Measurements from ENCODE around the gene ARF6.

Gene ARF6

GRCh38 chr14:49895480-49895879 lies 2.6 kb downstream of the ARF6 start:
- no peak for TF ChIP-seq FOXP2 (optimal IDR thresholded peaks at IDR 0.05; ENCODE audit: borderline replicate concordance, extremely low read depth, extremely low read length, insufficient read depth)
- no peak for TF ChIP-seq TAF1 (IDR thresholded peaks at IDR 0.05; ENCODE audit: borderline replicate concordance, insufficient read depth, low read length)
- no peak for TF ChIP-seq REST (IDR thresholded peaks at IDR 0.05; ENCODE audit: insufficient read depth in 1 of 2, low read depth in 2 of 2, low read length in 2 of 2)
- no peak for TF ChIP-seq POLR2AphosphoS5 (IDR thresholded peaks at IDR 0.05; ENCODE audit: low read depth, low read length)
- TF ChIP-seq SIN3A (IDR thresholded peaks at IDR 0.05; ENCODE audit: borderline replicate concordance, insufficient read depth, low read length), result no peak

DNA sequence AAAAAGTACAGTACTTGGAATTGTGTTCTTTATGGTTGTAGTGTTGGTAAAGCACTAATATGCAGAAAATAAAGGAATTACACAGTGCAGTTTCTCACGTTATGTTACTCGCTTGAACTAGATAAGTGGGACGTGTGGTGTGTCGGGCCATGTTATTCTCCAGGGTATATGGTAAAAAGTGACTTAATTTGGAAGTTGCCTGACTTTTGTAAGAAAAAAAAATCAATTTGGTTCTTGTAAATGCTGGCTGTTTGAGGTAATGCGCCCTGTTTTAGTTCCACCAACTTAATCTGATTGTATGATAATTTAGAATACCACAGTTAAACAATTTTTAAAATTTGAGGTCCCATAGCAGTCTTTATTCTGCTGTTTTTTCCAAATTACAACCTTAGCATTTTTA lies 4.1 kb downstream of the ARF6 start:
- TF ChIP-seq POLR2AphosphoS5 (IDR thresholded peaks at IDR 0.05; ENCODE audit: low read depth, low read length) (no peak), REST (IDR thresholded peaks at IDR 0.05; ENCODE audit: insufficient read depth in 1 of 2, low read depth in 2 of 2, low read length in 2 of 2) (no peak), TAF1 (IDR thresholded peaks at IDR 0.05; ENCODE audit: borderline replicate concordance, insufficient read depth, low read length) (no peak), SIN3A (IDR thresholded peaks at IDR 0.05; ENCODE audit: borderline replicate concordance, insufficient read depth, low read length) (no peak), FOXP2 (optimal IDR thresholded peaks at IDR 0.05; ENCODE audit: borderline replicate concordance, extremely low read depth, extremely low read length, insufficient read depth) (no peak)

DNA sequence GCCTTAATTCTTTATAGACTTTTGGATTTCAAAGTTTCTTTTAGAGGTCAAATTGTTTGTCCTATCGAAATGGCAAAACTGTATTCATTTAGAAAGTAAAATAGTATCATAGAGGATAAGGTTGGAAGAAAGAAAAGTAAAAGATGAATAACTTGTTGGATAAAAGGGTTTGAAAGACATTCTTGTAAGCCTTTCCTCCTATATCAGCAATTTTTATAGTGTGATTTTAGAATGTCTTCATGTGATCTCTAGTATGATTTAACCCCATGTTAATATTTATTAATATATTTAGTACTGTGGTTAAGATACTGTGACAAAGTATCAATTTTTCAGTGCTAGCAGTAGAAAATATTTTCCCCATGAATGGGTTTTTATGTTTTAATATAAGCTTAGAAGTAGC lies 4.5 kb downstream of the ARF6 start:
- TF ChIP-seq POLR2AphosphoS5 (IDR thresholded peaks at IDR 0.05; ENCODE audit: low read depth, low read length) (no peak), SIN3A (IDR thresholded peaks at IDR 0.05; ENCODE audit: borderline replicate concordance, insufficient read depth, low read length) (no peak), TAF1 (IDR thresholded peaks at IDR 0.05; ENCODE audit: borderline replicate concordance, insufficient read depth, low read length) (no peak), REST (IDR thresholded peaks at IDR 0.05; ENCODE audit: insufficient read depth in 1 of 2, low read depth in 2 of 2, low read length in 2 of 2) (no peak)

DNA sequence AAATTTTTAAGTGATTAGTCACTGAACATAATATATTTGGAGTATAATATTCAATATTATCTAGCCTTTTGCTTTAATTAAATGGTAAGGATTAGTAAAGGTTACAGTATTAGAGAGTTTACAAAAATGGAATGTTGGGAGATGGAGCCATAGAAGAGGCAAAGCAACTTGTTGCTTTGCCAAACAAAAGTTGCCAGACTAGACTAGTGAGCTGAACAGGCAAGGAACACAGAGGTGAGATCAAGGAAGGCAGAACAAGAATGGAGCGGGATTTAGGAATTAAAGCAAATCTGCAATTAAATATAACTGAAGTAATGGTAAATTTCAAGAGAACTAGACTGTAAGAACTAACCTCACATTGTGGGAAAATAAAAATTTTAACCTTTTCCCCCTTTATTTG lies 5.1 kb downstream of the ARF6 start:
- TF ChIP-seq REST (IDR thresholded peaks at IDR 0.05; ENCODE audit: insufficient read depth in 1 of 2, low read depth in 2 of 2, low read length in 2 of 2), result no peak
- no peak for TF ChIP-seq FOXP2 (optimal IDR thresholded peaks at IDR 0.05; ENCODE audit: borderline replicate concordance, extremely low read depth, extremely low read length, insufficient read depth)
- TF ChIP-seq TAF1 (IDR thresholded peaks at IDR 0.05; ENCODE audit: borderline replicate concordance, insufficient read depth, low read length), result no peak
- TF ChIP-seq POLR2AphosphoS5 (IDR thresholded peaks at IDR 0.05; ENCODE audit: low read depth, low read length), result peak; percentile 24; the same call in 1 of the 2 replicates
- TF ChIP-seq SIN3A (IDR thresholded peaks at IDR 0.05; ENCODE audit: borderline replicate concordance, insufficient read depth, low read length), result no peak

DNA sequence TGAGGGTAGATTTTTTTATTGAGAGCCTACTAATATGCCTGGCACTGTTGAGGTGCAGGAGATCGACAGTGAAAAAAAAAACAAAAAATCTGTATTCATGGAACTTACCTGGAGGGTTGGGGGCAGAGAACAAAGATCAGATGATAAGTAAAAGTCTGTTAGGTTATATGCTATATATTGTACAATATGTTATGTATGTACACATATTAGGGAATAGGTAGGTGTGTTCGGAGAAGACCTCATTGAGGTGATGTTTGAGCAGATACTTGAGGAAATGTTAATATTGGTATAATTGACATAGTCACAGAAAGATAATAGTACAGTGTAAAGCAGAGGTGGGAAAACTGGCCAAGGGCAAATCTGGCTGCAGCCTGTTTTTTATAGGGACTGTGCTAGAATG lies 5.6 kb downstream of the ARF6 start:
- TF ChIP-seq POLR2AphosphoS5 (IDR thresholded peaks at IDR 0.05; ENCODE audit: low read depth, low read length), result no peak
- no peak for TF ChIP-seq REST (IDR thresholded peaks at IDR 0.05; ENCODE audit: insufficient read depth in 1 of 2, low read depth in 2 of 2, low read length in 2 of 2)
- no peak for TF ChIP-seq FOXP2 (optimal IDR thresholded peaks at IDR 0.05; ENCODE audit: borderline replicate concordance, extremely low read depth, extremely low read length, insufficient read depth)
- no peak for TF ChIP-seq SIN3A (IDR thresholded peaks at IDR 0.05; ENCODE audit: borderline replicate concordance, insufficient read depth, low read length)
- TF ChIP-seq TAF1 (IDR thresholded peaks at IDR 0.05; ENCODE audit: borderline replicate concordance, insufficient read depth, low read length), result no peak
